Spleen (tissue), 7 donors: ENCODE measurements around the gene GPRC5B.

Source experiments
- POLR2A ChIP-seq, 3 donors: fragments of 450-650 bp; IDR thresholded peaks; one replicate each; pipeline ENCODE4 v1.5.1; 2017; ENCODE audit warnings: antibody characterized with exemption in 3 of 3, mild to moderate bottlenecking in 1 of 3
- POLR2AphosphoS5 ChIP-seq, 3 donors: sonication (generic); formaldehyde crosslinking; IDR thresholded peaks; one replicate each; pipeline ENCODE4 v1.5.1; 2017; ENCODE audit warnings: antibody characterized with exemption in 3 of 3
- TF ChIP-seq, protein P1 (sequence below), 11 experiments: fragments of 200-600 bp in 7 of 11; fragments of 450-650 bp in 4 of 11; sonication (generic) in 4 of 11; IDR thresholded peaks in 8 of 11; conservative IDR thresholded peaks in 3 of 11; 1 replicate in 7 of 11; 2 replicates in 4 of 11; pipeline versions ENCODE4 v1.4.0 to v1.8.0; 2016 to 2021; ENCODE audit warnings: antibody characterized with exemption in 11 of 11, inconsistent platforms in 4 of 11, mild to moderate bottlenecking in 1 of 11
- donor health status: DM: no; HTN: no; CAD: no; lungs with moderate emphysema.
- donor health status: DM: no; HTN: no; CAD: no.
- donor health status: DM: no; HTN: no; CAD: no.

DNA sequence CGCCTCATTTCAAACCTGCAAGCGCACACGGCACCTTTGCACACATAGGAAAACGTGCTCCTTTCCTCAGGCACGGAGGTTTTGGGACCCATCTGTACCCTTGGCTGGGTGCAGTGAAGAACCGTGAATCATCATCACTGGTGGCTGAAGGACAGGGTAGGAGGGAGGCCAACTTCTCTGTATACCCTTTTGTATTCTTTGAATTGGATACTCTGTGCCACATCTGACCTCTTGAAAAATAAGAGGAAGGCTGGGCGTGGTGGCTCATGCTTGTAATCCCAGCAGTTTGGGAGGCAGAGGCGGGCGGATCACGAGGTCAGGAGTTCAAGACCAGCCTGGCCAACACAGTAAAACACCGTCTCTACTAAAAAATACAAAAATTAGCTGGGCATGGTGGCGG, 11.7 kb downstream of the GPRC5B start:
- TF ChIP-seq, protein P1, sequence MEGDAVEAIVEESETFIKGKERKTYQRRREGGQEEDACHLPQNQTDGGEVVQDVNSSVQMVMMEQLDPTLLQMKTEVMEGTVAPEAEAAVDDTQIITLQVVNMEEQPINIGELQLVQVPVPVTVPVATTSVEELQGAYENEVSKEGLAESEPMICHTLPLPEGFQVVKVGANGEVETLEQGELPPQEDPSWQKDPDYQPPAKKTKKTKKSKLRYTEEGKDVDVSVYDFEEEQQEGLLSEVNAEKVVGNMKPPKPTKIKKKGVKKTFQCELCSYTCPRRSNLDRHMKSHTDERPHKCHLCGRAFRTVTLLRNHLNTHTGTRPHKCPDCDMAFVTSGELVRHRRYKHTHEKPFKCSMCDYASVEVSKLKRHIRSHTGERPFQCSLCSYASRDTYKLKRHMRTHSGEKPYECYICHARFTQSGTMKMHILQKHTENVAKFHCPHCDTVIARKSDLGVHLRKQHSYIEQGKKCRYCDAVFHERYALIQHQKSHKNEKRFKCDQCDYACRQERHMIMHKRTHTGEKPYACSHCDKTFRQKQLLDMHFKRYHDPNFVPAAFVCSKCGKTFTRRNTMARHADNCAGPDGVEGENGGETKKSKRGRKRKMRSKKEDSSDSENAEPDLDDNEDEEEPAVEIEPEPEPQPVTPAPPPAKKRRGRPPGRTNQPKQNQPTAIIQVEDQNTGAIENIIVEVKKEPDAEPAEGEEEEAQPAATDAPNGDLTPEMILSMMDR (IDR thresholded peaks at IDR 0.05 in 8 of 11, conservative IDR thresholded peaks at IDR 0.05 in 3 of 11) = no peak
- TF ChIP-seq POLR2AphosphoS5 (IDR thresholded peaks at IDR 0.05) (no peak), POLR2A (IDR thresholded peaks at IDR 0.05) (no peak)
